Endothelial cell of umbilical vein (primary cell): Measurements from ENCODE around the gene COL23A1.

Experiments used
- MYC ChIP-seq: IDR thresholded peaks from one replicate; pipeline ENCODE4 v1.6.1; 2011; ENCODE audit warnings: mild to moderate bottlenecking, low read depth, low read length
- POLR2A ChIP-seq: IDR thresholded peaks from 2 replicates; pipeline ENCODE4 v1.6.1; 2012; ENCODE audit warnings: low read depth, mild to moderate bottlenecking, control low read depth, low read length
- POLR2AphosphoS5 ChIP-seq: IDR thresholded peaks from 2 replicates; pipeline ENCODE4 v1.6.1; 2012; ENCODE audit warnings: low read depth, mild to moderate bottlenecking, control low read depth, low read length, moderate library complexity; ENCODE audit not compliant: insufficient read depth
- TF ChIP-seq, protein P1 (sequence below), 2 donors: IDR thresholded peaks; 1 replicate in 1 of 2; 2 replicates in 1 of 2; pipeline ENCODE4 v1.5.1; 2011; ENCODE audit warnings: low read length in 2 of 2, mild to moderate bottlenecking in 2 of 2, moderate library complexity in 2 of 2, control low read depth in 1 of 2, inconsistent platforms in 1 of 2, low read depth in 1 of 2; ENCODE audit not compliant: insufficient read depth in 1 of 2; ENCODE audit errors: extremely low read depth in 1 of 2

DNA sequence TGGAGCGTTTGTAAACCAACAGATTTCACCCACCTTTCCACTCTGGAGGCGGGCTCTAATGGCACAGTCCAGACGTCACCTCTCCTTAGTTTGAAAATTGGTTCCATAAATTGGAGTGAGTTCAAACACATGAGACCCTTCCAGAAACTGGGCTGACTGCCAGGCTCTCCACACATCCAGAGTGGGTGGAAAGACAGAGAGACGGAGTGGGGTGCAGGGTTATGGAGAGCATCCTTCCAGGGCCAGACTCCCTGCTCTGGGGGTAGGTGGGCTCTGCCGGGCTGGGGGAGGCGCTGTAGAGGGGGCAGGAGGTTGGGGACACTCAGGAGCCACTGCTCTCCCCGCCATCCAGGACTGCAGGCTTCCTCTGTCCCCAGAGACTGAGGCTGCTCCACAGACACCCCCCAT, 252.9 kb downstream of the COL23A1 start:
- TF ChIP-seq, protein P1, sequence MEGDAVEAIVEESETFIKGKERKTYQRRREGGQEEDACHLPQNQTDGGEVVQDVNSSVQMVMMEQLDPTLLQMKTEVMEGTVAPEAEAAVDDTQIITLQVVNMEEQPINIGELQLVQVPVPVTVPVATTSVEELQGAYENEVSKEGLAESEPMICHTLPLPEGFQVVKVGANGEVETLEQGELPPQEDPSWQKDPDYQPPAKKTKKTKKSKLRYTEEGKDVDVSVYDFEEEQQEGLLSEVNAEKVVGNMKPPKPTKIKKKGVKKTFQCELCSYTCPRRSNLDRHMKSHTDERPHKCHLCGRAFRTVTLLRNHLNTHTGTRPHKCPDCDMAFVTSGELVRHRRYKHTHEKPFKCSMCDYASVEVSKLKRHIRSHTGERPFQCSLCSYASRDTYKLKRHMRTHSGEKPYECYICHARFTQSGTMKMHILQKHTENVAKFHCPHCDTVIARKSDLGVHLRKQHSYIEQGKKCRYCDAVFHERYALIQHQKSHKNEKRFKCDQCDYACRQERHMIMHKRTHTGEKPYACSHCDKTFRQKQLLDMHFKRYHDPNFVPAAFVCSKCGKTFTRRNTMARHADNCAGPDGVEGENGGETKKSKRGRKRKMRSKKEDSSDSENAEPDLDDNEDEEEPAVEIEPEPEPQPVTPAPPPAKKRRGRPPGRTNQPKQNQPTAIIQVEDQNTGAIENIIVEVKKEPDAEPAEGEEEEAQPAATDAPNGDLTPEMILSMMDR (IDR thresholded peaks at IDR 0.05; ENCODE audit: extremely low read depth in 1 of 2, insufficient read depth in 1 of 2, low read depth in 1 of 2, low read length in 2 of 2), result no peak
- TF ChIP-seq POLR2AphosphoS5 (no peak), POLR2A (no peak), MYC (no peak)
